ENCODE results near the gene AIRE.
"Not testable (repeated sequence)": the region's sequence is repeated elsewhere in the genome, so short reads cannot be mapped to it uniquely, and the experiment has no call there.

The AIRE gene

DNA sequence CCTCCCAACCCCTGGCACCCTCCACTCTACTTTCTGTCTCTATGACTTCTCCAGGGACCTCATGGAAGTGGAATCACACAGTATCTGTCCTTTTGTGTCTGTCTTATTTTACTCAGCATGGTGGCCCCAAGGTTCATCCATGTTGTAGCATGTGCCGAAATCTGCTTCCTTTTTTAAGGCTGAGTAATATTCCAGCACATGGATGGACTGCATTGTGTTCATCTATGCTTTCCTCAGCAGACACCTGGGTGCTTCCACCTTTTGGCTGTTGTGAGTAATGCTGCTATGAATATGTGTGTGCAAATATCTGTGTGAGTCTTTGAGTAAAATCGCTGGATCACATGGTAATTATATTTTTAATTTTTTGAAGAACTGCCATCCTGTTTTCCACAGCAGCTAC lies 12.6 kb downstream of the AIRE start:
- Mint-ChIP-seq H3K27ac (ENCODE audit: low read depth) (no peak overlapping the region), H3K4me1 (peaks cover 38% of the 10 kb centered on the region), H3K9me3 (no peaks in the 10 kb centered on the region), H3K27me3 (no peaks in the 10 kb centered on the region), H3K36me3 (ENCODE audit: insufficient read depth) (peaks cover 6% of the 10 kb centered on the region), H3K4me3 (peak overlapping the region; percentile 83)
- DNase-seq (ENCODE audit: low spot score in 2 of 2) (no peak), ATAC-seq (replicated peaks; ENCODE audit: extremely low read depth, poor library complexity, severe bottlenecking) (no peak)

DNA sequence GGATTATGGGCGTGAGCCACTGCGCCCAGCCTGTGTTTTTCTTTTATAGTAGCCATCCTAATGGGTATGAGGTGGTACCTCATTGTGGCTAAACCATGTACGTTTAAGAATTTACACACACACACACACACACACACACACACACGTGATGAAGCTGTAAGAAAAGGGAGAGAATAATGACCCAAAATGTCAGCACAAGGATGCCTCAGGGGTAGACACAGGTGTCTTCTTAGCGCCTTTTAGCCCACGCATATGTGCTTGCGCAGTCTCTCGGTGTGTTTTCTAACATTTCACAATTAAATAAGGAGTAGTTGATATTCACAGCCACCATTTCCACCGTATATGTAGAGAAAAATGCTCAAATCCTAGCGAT lies 13.4 kb downstream of the AIRE start:
- no peak for DNase-seq (ENCODE audit: low spot score in 2 of 2)

DNA sequence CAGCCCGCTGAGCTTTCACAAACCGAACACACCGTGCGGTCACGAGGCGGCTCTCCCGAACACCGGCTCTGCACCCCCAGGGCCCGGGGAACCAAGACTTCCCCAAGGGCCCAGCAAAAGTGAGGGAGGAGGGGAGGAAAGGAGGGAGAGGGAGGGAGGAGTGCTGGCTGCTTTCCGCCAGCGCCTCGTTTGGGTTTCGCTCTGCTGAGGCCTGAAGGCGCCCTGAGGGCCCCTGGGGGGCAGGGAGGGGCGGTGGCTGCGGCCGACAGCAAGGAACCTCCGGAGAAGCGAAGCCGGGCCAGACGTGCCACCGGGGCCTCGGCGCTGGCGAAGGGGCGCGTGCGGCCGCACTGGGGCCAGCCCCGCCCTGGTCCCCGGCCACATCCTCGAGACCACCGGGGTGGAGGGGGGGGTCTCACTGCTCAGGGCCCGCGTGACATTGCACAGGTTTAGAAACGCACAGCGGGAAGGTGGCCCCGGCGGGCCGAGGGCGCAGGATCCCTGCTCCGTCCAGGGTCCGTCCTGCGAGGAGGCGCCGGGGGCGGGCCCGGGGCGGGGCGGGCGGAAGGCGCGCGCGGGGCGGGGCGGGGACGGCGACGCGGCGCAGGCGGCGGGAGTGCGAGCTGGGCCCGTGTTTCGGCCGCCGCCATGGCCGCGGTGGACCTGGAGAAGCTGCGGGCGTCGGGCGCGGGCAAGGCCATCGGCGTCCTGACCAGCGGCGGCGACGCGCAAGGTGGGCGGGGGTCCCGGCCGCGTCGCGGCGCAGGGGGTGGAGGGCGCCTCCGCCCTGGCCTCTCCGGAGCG lies 14.0 kb downstream of the AIRE start, which contains the start of gene PFKL:
PFKL (plus strand) TSS at position 596 of the 804 bp plus-strand sequence; CDS start at position 649, 53 bp downstream.
- H3K36me3 Mint-ChIP-seq (ENCODE audit: insufficient read depth) = peaks cover 6% of the 10 kb centered on the region
- DNase-seq (ENCODE audit: low spot score in 2 of 2) (no peak), ATAC-seq (replicated peaks; ENCODE audit: extremely low read depth, poor library complexity, severe bottlenecking) (peak; percentile 56)
- peak within 1 kb of the TSS; percentile 29 for H3K27ac Mint-ChIP-seq (ENCODE audit: low read depth)
- no peaks in the 10 kb centered on the region for H3K9me3 Mint-ChIP-seq
- H3K4me3 Mint-ChIP-seq = peak within 1 kb of the TSS; percentile 83
- H3K4me1 Mint-ChIP-seq = peaks cover 42% of the 10 kb centered on the region
- no peaks in the 10 kb centered on the region for H3K27me3 Mint-ChIP-seq

More for the DNA sequence above, 13.4 kb downstream of the AIRE start:
- no peak for ATAC-seq (replicated peaks; ENCODE audit: extremely low read depth, poor library complexity, severe bottlenecking)
- Mint-ChIP-seq H3K27ac (ENCODE audit: low read depth) (no peak overlapping the region), H3K27me3 (no peaks in the 10 kb centered on the region), H3K4me1 (peaks cover 42% of the 10 kb centered on the region), H3K9me3 (no peaks in the 10 kb centered on the region), H3K4me3 (peak overlapping the region; percentile 83), H3K36me3 (ENCODE audit: insufficient read depth) (peaks cover 6% of the 10 kb centered on the region)

DNA sequence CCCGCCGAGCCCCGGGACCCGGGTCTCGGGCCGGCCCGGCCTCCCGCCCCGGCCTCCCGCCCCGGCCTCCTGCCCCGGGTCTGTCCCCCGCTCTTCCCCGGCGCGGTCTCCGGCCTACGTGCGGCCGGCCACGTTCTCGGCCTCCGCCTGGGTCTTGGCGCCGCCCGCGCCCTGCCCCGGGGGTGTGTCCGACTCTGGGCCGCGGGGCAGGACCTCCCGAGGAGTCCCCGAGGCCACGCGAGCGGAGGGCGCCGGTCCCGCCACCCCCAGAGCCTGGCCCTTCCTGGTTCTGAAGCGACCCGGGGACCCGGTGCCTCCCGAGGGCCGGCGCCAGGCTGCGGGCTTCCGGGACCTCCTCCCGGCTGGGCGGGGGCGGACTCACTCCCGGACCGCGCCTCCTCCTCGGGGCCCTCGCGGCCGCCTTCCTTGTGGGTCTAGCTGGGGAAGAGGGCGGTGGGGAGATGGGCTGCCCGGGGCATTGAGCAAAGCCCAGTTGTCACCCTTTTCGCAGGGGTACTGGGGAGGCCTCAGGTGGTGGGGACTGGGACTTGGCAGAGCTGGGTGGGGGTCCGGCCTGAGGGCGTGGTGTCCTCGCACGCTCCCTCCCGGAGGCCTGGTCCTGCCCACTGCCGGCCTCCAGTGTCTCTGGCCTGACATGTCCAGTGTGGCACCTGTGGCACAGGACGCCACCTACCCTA lies 14.7 kb downstream of the AIRE start:
- DNase-seq (ENCODE audit: low spot score in 2 of 2) = no peak
- Mint-ChIP-seq H3K9me3 (no peaks in the 10 kb centered on the region), H3K27me3 (no peaks in the 10 kb centered on the region), H3K4me3 (peak overlapping the region; percentile 83), H3K4me1 (peaks cover 50% of the 10 kb centered on the region), H3K36me3 (ENCODE audit: insufficient read depth) (peaks cover 6% of the 10 kb centered on the region), H3K27ac (ENCODE audit: low read depth) (peak overlapping the region; percentile 29)
- peak; percentile 33 for ATAC-seq (replicated peaks; ENCODE audit: extremely low read depth, poor library complexity, severe bottlenecking)

DNA sequence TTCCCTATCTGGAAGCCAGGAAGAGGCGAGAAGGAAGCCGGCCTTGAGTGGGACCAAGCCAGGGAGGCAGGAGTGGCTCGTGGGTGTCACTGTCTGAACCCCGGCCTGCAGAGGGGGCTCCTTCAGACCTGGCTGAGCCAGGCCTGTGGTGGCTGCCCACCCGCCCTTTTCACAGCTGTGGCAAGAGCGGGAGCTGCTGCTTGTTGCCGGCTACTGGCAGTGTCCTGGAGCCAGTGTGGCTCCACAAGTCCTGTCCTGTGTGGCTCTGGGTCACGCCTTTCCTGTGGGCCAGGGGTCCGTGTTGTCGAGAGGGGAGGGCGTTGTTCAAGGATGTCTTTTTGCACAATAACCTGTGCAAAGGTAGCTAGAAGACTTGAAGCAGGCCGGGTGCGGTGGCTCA lies 15.5 kb downstream of the AIRE start:
- no peaks in the 10 kb centered on the region for H3K9me3 Mint-ChIP-seq
- ATAC-seq (replicated peaks; ENCODE audit: extremely low read depth, poor library complexity, severe bottlenecking) (no peak), DNase-seq (ENCODE audit: low spot score in 2 of 2) (no peak)
- H3K27me3 Mint-ChIP-seq = no peaks in the 10 kb centered on the region
- peaks cover 6% of the 10 kb centered on the region for H3K36me3 Mint-ChIP-seq (ENCODE audit: insufficient read depth)
- H3K4me1 Mint-ChIP-seq = peaks cover 50% of the 10 kb centered on the region
- H3K4me3 Mint-ChIP-seq = peak overlapping the region; percentile 83
- H3K27ac Mint-ChIP-seq (ENCODE audit: low read depth) = peak overlapping the region; percentile 29

DNA sequence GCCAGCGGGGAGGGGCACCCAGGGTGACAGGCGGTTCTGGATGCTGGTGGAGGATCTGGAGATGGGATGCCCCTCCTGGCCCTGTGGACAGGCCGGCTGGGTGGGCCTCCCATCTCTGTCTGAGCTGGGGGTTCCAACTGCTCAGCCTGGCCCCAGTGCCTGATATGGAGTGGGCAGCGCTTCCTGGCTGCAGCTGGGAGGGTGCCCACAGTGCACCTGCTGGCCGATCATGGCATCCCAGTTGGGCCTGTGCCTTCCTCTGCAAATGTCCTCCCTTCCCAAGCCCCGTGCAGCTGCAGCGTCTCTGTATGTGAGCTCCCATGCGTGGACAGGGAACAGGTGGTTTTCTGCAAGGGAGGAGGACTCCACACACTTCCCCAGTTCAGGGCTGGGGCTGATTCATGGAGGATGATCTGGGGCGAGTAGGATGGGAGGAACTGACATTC lies 16.3 kb downstream of the AIRE start:
- ATAC-seq (replicated peaks; ENCODE audit: extremely low read depth, poor library complexity, severe bottlenecking) (no peak), DNase-seq (ENCODE audit: low spot score in 2 of 2) (no peak)
- Mint-ChIP-seq H3K27ac (ENCODE audit: low read depth) (no peak overlapping the region), H3K4me3 (peak overlapping the region; percentile 83), H3K36me3 (ENCODE audit: insufficient read depth) (peaks cover 8% of the 10 kb centered on the region), H3K4me1 (peaks cover 50% of the 10 kb centered on the region), H3K9me3 (no peaks in the 10 kb centered on the region), H3K27me3 (no peaks in the 10 kb centered on the region)

DNA sequence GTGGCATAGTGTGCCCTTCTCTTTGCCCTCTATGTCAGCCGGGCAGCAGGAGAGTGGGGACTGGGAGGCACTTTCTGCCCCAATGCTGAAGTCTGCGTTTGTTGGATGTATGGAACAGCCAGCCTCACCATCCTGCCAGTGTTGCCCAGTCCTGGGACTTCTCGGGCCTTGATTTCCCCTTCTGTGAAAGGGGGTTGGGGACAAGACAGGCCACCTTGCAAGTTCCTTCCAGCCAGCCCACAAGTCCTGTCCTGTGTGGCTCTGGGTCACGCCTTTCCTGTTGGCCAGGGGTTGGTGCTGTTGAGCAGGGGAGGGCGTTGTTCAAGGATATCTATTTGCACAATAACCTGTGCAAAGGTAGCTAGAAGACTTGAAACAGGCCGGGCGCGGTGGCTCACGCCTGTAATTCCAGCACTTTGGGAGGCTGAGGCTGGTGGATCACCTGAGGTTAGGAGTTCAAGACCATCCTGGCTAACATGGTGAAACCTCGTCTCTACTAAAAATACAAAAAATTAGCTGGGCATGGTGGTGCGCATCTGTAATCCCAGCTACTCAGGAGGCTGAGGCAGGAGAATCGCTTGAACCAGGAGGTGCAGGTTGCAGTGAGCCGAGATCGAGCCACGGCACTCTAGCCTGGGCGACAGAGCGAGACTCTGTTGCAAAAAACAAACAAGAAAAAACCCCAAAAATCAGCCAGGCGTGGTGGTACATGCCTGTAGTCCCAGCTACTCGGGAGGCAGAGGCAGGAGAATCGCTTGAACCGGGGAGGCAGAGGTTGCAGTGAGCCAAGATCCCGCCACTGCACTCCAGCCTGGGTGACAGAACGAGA lies 17.1 kb downstream of the AIRE start:
- Mint-ChIP-seq H3K4me3 (peak overlapping the region; percentile 83), H3K4me1 (peaks cover 45% of the 10 kb centered on the region), H3K36me3 (ENCODE audit: insufficient read depth) (peaks cover 10% of the 10 kb centered on the region)
- not testable (repeated sequence) for DNase-seq (ENCODE audit: low spot score in 2 of 2); ATAC-seq (replicated peaks; ENCODE audit: extremely low read depth, poor library complexity, severe bottlenecking); H3K9me3 Mint-ChIP-seq; H3K27ac Mint-ChIP-seq (ENCODE audit: low read depth); H3K27me3 Mint-ChIP-seq

DNA sequence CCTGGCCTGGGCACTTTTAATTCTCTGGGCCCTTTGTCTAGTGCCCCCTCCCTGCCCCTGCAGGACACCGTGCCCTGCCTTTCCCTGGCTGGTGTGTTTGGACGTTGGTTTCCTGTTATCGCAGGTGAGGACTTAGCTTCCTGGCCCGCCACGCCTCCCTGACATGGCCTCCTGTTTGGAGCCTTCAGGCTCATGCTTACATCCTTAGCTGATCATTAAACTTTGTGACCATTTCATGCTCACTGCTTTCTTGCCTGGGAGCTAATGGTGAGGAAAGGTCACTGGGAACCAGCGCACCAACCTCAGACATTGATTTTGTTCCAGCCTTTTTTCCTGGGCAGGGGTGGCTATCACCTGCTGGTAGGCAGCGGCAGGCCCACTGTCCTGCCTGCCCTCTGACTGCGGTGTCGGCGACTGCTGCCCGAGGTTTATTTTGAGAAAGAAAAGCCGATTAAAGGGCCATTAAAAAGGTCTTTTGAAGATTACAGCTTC lies 17.9 kb downstream of the AIRE start:
- H3K27me3 Mint-ChIP-seq = no peaks in the 10 kb centered on the region
- H3K4me1 Mint-ChIP-seq = peaks cover 38% of the 10 kb centered on the region
- H3K4me3 Mint-ChIP-seq = peak overlapping the region; percentile 17
- ATAC-seq (replicated peaks; ENCODE audit: extremely low read depth, poor library complexity, severe bottlenecking) (no peak), DNase-seq (ENCODE audit: low spot score in 2 of 2) (no peak)
- H3K9me3 Mint-ChIP-seq = no peaks in the 10 kb centered on the region
- H3K27ac Mint-ChIP-seq (ENCODE audit: low read depth) = no peak overlapping the region
- peaks cover 13% of the 10 kb centered on the region for H3K36me3 Mint-ChIP-seq (ENCODE audit: insufficient read depth)

DNA sequence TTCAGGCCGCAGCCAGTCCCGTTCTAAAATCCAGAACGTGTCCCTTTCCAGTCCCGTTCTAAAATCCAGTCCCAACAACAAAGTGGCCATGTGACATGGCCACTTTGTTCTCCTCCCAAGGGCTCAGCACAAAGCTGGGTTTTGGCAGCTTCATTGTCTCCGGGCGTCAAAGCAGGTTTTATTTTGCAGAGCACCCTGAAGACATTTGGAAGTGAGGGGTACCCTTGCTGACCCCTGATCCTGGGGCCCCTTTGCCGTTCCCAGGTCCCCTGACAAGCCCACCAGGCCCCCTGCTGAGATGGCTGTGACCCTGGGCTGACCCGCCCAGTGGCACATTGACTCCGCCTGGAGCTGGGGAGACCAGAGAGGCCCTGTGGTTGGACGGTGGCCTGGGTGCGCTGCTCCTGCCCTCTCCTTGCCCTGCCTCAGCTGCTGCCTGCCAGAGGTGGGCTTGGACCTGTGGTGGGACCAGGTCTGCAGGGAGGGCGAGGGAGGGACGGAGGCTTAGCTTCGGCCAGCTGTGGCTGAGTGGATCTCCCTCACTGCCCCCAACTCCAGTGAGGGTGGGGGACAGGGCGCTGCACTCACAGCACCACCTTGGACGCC lies 18.4 kb downstream of the AIRE start:
- peaks cover 37% of the 10 kb centered on the region for H3K4me1 Mint-ChIP-seq
- no peaks in the 10 kb centered on the region for H3K27me3 Mint-ChIP-seq
- peaks cover 15% of the 10 kb centered on the region for H3K36me3 Mint-ChIP-seq (ENCODE audit: insufficient read depth)
- no peak overlapping the region for H3K4me3 Mint-ChIP-seq
- no peak for DNase-seq (ENCODE audit: low spot score in 2 of 2)
- H3K27ac Mint-ChIP-seq (ENCODE audit: low read depth) = no peak overlapping the region
- no peaks in the 10 kb centered on the region for H3K9me3 Mint-ChIP-seq
- ATAC-seq (replicated peaks; ENCODE audit: extremely low read depth, poor library complexity, severe bottlenecking) = no peak

DNA sequence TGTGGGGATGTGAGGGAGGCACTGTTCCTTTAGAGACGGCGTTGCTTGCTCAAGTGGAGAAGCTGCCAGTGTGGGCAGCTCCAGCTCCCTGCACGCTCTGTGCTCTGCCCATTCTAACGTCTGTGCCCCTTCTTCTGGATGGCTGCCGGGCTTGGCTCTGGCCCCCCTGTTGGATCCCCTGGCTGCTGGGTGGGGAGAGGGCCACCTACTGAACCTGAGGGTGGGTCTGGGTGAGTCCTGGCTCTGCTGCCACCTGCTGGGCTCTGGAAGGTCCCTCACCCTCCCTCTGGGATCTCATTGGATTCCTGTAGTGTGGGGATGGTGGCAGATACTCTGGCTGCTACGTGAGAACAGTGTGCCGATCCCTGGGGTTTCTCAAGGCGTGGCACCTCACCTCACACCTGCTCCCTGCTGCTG lies 19.2 kb downstream of the AIRE start:
- DNase-seq (ENCODE audit: low spot score in 2 of 2) (peak in 1 of 2 donors; percentile 26), ATAC-seq (replicated peaks; ENCODE audit: extremely low read depth, poor library complexity, severe bottlenecking) (no peak)
- Mint-ChIP-seq H3K27ac (ENCODE audit: low read depth) (peak overlapping the region; percentile 75), H3K4me1 (peaks cover 33% of the 10 kb centered on the region), H3K27me3 (no peaks in the 10 kb centered on the region), H3K36me3 (ENCODE audit: insufficient read depth) (peaks cover 15% of the 10 kb centered on the region), H3K9me3 (no peaks in the 10 kb centered on the region), H3K4me3 (no peak overlapping the region)

DNA sequence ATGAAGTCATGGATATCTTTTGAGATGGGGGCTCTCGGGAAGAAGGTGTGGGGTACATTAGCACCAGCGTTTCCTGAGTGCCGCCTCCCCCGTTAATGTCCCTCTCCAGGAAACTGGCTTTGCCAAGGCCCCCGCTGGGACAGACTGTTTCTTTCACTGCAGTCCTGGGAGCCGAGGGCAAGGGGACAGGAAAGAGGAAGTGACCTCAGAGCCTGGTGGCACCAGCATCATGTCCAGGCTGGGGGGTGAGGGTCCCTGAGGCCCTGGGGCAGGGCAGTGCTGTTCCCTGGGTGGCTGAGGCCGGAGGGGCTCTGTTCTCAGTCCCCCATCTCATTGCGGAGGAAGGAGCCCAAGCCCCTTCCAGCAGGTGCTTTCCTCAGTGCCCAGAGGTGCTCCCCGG lies 20.0 kb downstream of the AIRE start:
- Mint-ChIP-seq H3K4me1 (peaks cover 32% of the 10 kb centered on the region), H3K27ac (ENCODE audit: low read depth) (no peak overlapping the region), H3K4me3 (no peak overlapping the region), H3K9me3 (no peaks in the 10 kb centered on the region), H3K36me3 (ENCODE audit: insufficient read depth) (peaks cover 15% of the 10 kb centered on the region), H3K27me3 (no peaks in the 10 kb centered on the region)
- ATAC-seq (replicated peaks; ENCODE audit: extremely low read depth, poor library complexity, severe bottlenecking) = no peak
- DNase-seq (ENCODE audit: low spot score in 2 of 2) = no peak
